Small intestine (tissue), 7 donors: ENCODE measurements around the gene PKD2. TPM values are rescaled to one million over a fixed set of nuclear protein-coding genes. Genes with fewer than 3 reads are reported as not detected.

Experiments
- DNase-seq, 2 donors: peaks; one replicate each; pipeline versions ENCODE4 v3.0.0 to v3.0.0-alpha.2; 2013
- FAIRE-seq: peaks from 2 replicates; lab custom pipeline; 2012; peaks lifted over from hg19 to GRCh38; lab: Jason Lieb, UNC
- H3K27ac ChIP-seq, 3 donors: one replicate each; pipeline ENCODE4 v1.5.1; 2013; ENCODE audit warnings: low read length in 2 of 3, mild to moderate bottlenecking in 2 of 3, control low read depth in 1 of 3, inconsistent platforms in 1 of 3, low read depth in 1 of 3, moderate library complexity in 1 of 3
- H3K27me3 ChIP-seq, 3 donors: one replicate each; pipeline ENCODE4 v1.6.1; 2013; ENCODE audit warnings: low read length in 3 of 3, inconsistent platforms in 1 of 3; ENCODE audit not compliant: control insufficient read depth in 3 of 3, insufficient read depth in 3 of 3
- H3K36me3 ChIP-seq, 3 donors: one replicate each; pipeline ENCODE4 v1.6.1; 2013; ENCODE audit warnings: low read length in 3 of 3, inconsistent platforms in 1 of 3, low read depth in 1 of 3, mild to moderate bottlenecking in 1 of 3, moderate library complexity in 1 of 3; ENCODE audit not compliant: control insufficient read depth in 3 of 3, insufficient read depth in 2 of 3
- H3K4me1 ChIP-seq, 3 donors: one replicate each; pipeline ENCODE4 v1.6.1; 2013; ENCODE audit warnings: low read length in 2 of 3, inconsistent platforms in 1 of 3, low read depth in 1 of 3, mild to moderate bottlenecking in 1 of 3, moderate library complexity in 1 of 3; ENCODE audit not compliant: control insufficient read depth in 3 of 3, insufficient read depth in 2 of 3
- H3K4me3 ChIP-seq, 3 donors: one replicate each; pipeline ENCODE4 v1.5.1; 2013; ENCODE audit warnings: low read length in 3 of 3, control low read depth in 1 of 3, inconsistent platforms in 1 of 3, low read depth in 1 of 3, mild to moderate bottlenecking in 1 of 3, moderate library complexity in 1 of 3
- H3K9me3 ChIP-seq, 2 donors: one replicate each; pipeline ENCODE4 v1.6.1; 2013; ENCODE audit warnings: low read depth in 1 of 2, low read length in 1 of 2; ENCODE audit not compliant: control insufficient read depth in 2 of 2, insufficient read depth in 1 of 2
- WGBS, 3 donors: extraction: QIAGEN DNeasy Blood & Tissue Kit; methylation state at CpG; one replicate each; pipeline ENCODE4 v1.1.7; 2013; 5-methylcytosine and 5-hydroxymethylcytosine counted together
- polyA plus RNA-seq, 4 donors: library from polyadenylated mRNA; stranded (reverse) in 3 of 4; unstranded in 1 of 4; fragments of 200-250 nt in 3 of 4; fragments of 120-200 nt in 1 of 4; gene quantifications; one replicate each; pipeline versions ENCODE4 v1.2.1 to v1.2.3, GENCODE V29; 2013
- donor health status: healthy with polysubstance abuse.
- donor health status: control.
- donor health status: control.
- donor health status: Bipolar disorder and iron deficiency.
- donor health status: healthy.

The PKD2 gene
- polyA plus RNA-seq, 4 donors: 2.4 to 21.7 (median 5.1) TPM

- Histone ChIP-seq H3K27me3 (peaks cover 0 to 10% (median 0%) of the 10 kb centered on the region in 3 donors), H3K4me1 (peaks cover 0 to 7% (median 0%) of the 10 kb centered on the region in 3 donors), H3K9me3 (no peaks in the 10 kb centered on the region), H3K36me3 (no peaks in the 10 kb centered on the region), H3K27ac (no peak overlapping the region), H3K4me3 (peak overlapping the region in 2 of 3 donors; percentile 48 to 93)
- FAIRE-seq (no peak), DNase-seq (peak in 1 of 2 donors; percentile 16)
- 18 to 29% (median 26%) methylated on average over 5 of the region's 5 CpGs for WGBS, 3 donors
These were observed 1.3 kb downstream of the PKD2 start for GRCh38 chr4:88008743-88009171.

- FAIRE-seq: no peak
- WGBS, 3 donors: 82 to 96% (median 83%) methylated on average over 5 of the region's 5 CpGs
- H3K36me3 ChIP-seq: no peaks in the 10 kb centered on the region
- no peaks in the 10 kb centered on the region for H3K9me3 ChIP-seq
- H3K27ac ChIP-seq: no peak overlapping the region
- H3K27me3 ChIP-seq: peaks cover 0 to 10% (median 0%) of the 10 kb centered on the region in 3 donors
- DNase-seq: no peak
- H3K4me1 ChIP-seq: peaks cover 0 to 7% (median 0%) of the 10 kb centered on the region in 3 donors
- H3K4me3 ChIP-seq: no peak overlapping the region
These were observed 2.4 kb downstream of the PKD2 start for GRCh38 chr4:88009871-88010270.

- Histone ChIP-seq H3K4me1 (peaks cover 0 to 7% (median 0%) of the 10 kb centered on the region in 3 donors), H3K4me3 (no peak overlapping the region), H3K9me3 (no peaks in the 10 kb centered on the region), H3K27ac (no peak overlapping the region), H3K27me3 (peaks cover 0 to 10% (median 0%) of the 10 kb centered on the region in 3 donors), H3K36me3 (no peaks in the 10 kb centered on the region)
- FAIRE-seq: no peak
- WGBS, 3 donors: 39 to 75% (median 57%) methylated on average over 2 of the region's 2 CpGs
- no peak for DNase-seq
These were observed 3.5 kb downstream of the PKD2 start for GRCh38 chr4:88010966-88011365.

DNA sequence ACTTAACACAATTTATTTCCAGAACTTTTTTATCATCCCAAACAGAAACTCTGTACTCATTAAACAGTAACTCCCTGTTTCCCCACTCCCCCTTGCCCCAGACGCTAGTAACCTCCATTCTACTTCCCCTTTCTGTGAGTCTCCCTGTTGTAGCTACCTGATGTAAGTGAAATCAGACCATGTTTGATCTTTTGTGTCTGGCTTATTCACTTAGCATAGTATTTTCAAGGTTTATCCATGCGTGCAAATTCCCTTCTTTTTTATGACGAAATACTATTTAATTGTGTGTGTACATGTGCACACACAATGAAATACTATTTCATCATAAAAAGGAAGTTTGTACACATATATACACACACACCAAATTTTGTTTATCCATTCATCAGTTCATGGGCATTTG, 5.2 kb downstream of the PKD2 start:
- Histone ChIP-seq H3K27me3 (no peaks in the 10 kb centered on the region), H3K9me3 (no peaks in the 10 kb centered on the region), H3K27ac (no peak overlapping the region), H3K4me1 (peaks cover 0 to 5% (median 0%) of the 10 kb centered on the region in 3 donors), H3K36me3 (no peaks in the 10 kb centered on the region), H3K4me3 (no peak overlapping the region)
- DNase-seq (no peak), FAIRE-seq (no peak)
- WGBS, 3 donors: 71 to 92% (median 76%) methylated on average over 3 of the region's 3 CpGs

GRCh38 chr4:88014386-88014905, 7.0 kb downstream of the PKD2 start:
- Histone ChIP-seq H3K27me3 (no peaks in the 10 kb centered on the region), H3K36me3 (no peaks in the 10 kb centered on the region), H3K4me1 (no peaks in the 10 kb centered on the region), H3K27ac (no peak overlapping the region), H3K4me3 (no peak overlapping the region), H3K9me3 (no peaks in the 10 kb centered on the region)
- DNase-seq: no peak
- no peak for FAIRE-seq
- WGBS, 3 donors: 91 to 100% (median 92%) methylated on average over 3 of the region's 3 CpGs

DNA sequence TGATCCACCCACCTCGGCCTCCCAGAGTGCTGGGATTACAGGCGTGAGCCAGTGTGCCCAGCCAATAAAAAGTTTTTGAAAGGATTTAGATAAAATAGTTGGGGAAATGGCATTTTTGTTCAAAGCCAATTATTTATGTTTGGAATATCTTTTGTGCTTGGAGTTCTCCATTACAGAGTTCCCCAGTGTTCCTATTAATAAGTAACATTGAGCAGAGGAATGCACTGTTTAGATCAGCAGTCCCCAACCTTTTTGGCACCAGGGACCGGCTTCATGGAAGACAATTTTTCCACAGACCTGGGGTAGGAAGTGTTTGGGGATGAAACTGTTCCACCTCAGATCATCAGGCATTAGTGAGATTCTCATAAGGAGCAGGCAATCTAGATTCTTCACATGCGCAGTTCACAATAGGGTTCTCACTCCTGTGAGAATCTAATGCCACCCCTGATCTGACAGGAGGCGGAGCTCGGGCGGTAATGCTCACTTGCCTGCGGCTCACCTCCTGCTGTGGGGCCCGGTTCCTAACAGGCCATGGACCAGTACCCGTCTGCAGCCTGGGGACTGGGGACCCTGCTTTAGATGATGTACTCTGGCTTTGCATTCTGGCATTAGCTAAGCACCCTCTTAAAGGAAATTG, 8.3 kb downstream of the PKD2 start:
- no peaks in the 10 kb centered on the region for H3K9me3 ChIP-seq
- WGBS, 3 donors: 90 to 94% (median 94%) methylated on average over 10 of the region's 10 CpGs
- no peak overlapping the region for H3K4me3 ChIP-seq
- no peaks in the 10 kb centered on the region for H3K27me3 ChIP-seq
- peak overlapping the region in 1 of 3 donors; percentile 28 for H3K27ac ChIP-seq
- FAIRE-seq (no peak), DNase-seq (no peak)
- H3K36me3 ChIP-seq: peaks cover 0 to 6% (median 0%) of the 10 kb centered on the region in 3 donors
- H3K4me1 ChIP-seq: no peaks in the 10 kb centered on the region

- H3K36me3 ChIP-seq: peaks cover 0 to 6% (median 0%) of the 10 kb centered on the region in 3 donors
- H3K27ac ChIP-seq: peak overlapping the region in 1 of 3 donors; percentile 45
- peaks cover 0 to 2% (median 0%) of the 10 kb centered on the region in 3 donors for H3K4me1 ChIP-seq
- no peaks in the 10 kb centered on the region for H3K27me3 ChIP-seq
- no peaks in the 10 kb centered on the region for H3K9me3 ChIP-seq
- FAIRE-seq: no peak
- DNase-seq: no peak
- H3K4me3 ChIP-seq: no peak overlapping the region
- WGBS, 3 donors: 73 to 94% (median 91%) methylated on average over 7 of the region's 7 CpGs
These were observed 10.3 kb downstream of the PKD2 start for GRCh38 chr4:88017516-88018297.

GRCh38 chr4:88018466-88018865, 11.0 kb downstream of the PKD2 start:
- FAIRE-seq: no peak
- 71 to 91% (median 88%) methylated on average over 5 of the region's 5 CpGs for WGBS, 3 donors

More at GRCh38 chr4:88018466-88018865, 11.0 kb downstream of the PKD2 start:
- peak overlapping the region in 2 of 3 donors; percentile 45 to 85 for H3K27ac ChIP-seq
- peaks cover 0 to 6% (median 0%) of the 10 kb centered on the region in 3 donors for H3K4me1 ChIP-seq
- H3K27me3 ChIP-seq: no peaks in the 10 kb centered on the region
- no peak for DNase-seq
- no peak overlapping the region for H3K4me3 ChIP-seq
- peaks cover 0 to 6% (median 0%) of the 10 kb centered on the region in 3 donors for H3K36me3 ChIP-seq
- H3K9me3 ChIP-seq: no peaks in the 10 kb centered on the region
